H9 (cell line): ENCODE results near the gene MYDGF. TPM values are rescaled to one million over a fixed set of nuclear protein-coding genes. Genes with fewer than 3 reads are reported as not detected.

ENCODE experiments used
- DNase-seq: peaks from one replicate; pipeline ENCODE4 v3.0.0-alpha.2; 2017
- H2AFZ ChIP-seq: one replicate; pipeline ENCODE4 v1.6.1; 2013; ENCODE audit warnings: mild to moderate bottlenecking, low read length, control low read depth, moderate library complexity
- H2AK5ac ChIP-seq: 2 replicates; pipeline ENCODE4 v1.6.1; 2013; ENCODE audit warnings: low read length, control low read depth, mixed read lengths; ENCODE audit not compliant: insufficient read length
- H2BK120ac ChIP-seq: one replicate; pipeline ENCODE4 v1.6.1; 2013; ENCODE audit warnings: low read depth, mild to moderate bottlenecking, low read length, control low read depth, inconsistent platforms; ENCODE audit not compliant: poor library complexity, severe bottlenecking
- H2BK12ac ChIP-seq: 2 replicates; pipeline ENCODE4 v1.6.1; 2013; ENCODE audit warnings: low read length, control low read depth, mixed read lengths, low read depth; ENCODE audit not compliant: insufficient read length
- H2BK15ac ChIP-seq: 2 replicates; pipeline ENCODE4 v1.6.1; 2013; ENCODE audit warnings: low read depth, low read length, control low read depth
- H2BK20ac ChIP-seq: one replicate; pipeline ENCODE4 v1.6.1; 2013; ENCODE audit warnings: low read depth, mild to moderate bottlenecking, low read length, control low read depth, inconsistent platforms; ENCODE audit not compliant: poor library complexity, severe bottlenecking
- H2BK5ac ChIP-seq: 2 replicates; pipeline ENCODE4 v1.6.1; 2013; ENCODE audit warnings: low read length, control low read depth, mixed read lengths; ENCODE audit not compliant: insufficient read length
- H3K14ac ChIP-seq: 2 replicates; pipeline ENCODE4 v1.6.1; 2013; ENCODE audit warnings: low read length, control low read depth; ENCODE audit not compliant: insufficient read depth
- H3K18ac ChIP-seq: 2 replicates; pipeline ENCODE4 v1.6.1; 2013; ENCODE audit warnings: low read depth, mild to moderate bottlenecking, mixed read lengths, low read length, control low read depth; ENCODE audit not compliant: insufficient read length
- H3K23ac ChIP-seq: 2 replicates; pipeline ENCODE4 v1.6.1; 2013; ENCODE audit warnings: low read length, control low read depth, mixed read lengths, low read depth; ENCODE audit not compliant: insufficient read length
- H3K23me2 ChIP-seq: 2 replicates; pipeline ENCODE4 v1.6.1; 2013; ENCODE audit warnings: low read depth, mild to moderate bottlenecking, mixed read lengths, low read length, control low read depth; ENCODE audit not compliant: insufficient read length, poor library complexity, severe bottlenecking
- H3K27ac ChIP-seq: 2 replicates; pipeline ENCODE4 v1.5.1; 2013; ENCODE audit warnings: low read length, control low read depth, mixed read lengths, low read depth; ENCODE audit not compliant: insufficient read length
- H3K27me3 ChIP-seq: 2 replicates; pipeline ENCODE4 v1.6.1; 2013; ENCODE audit warnings: low read length, control low read depth, inconsistent platforms; ENCODE audit not compliant: insufficient read depth
- H3K4ac ChIP-seq: 2 replicates; pipeline ENCODE4 v1.6.1; 2013; ENCODE audit warnings: low read depth, mild to moderate bottlenecking, control low read depth, inconsistent platforms, low read length, moderate library complexity
- H3K4me1 ChIP-seq: 2 replicates; pipeline ENCODE4 v1.6.1; 2013; ENCODE audit warnings: low read length, control low read depth, inconsistent platforms; ENCODE audit not compliant: insufficient read depth
- H3K4me2 ChIP-seq: 2 replicates; pipeline ENCODE4 v1.6.1; 2013; ENCODE audit warnings: low read length, control low read depth, mixed read lengths; ENCODE audit not compliant: insufficient read length, insufficient read depth
- H3K56ac ChIP-seq: 2 replicates; pipeline ENCODE4 v1.6.1; 2013; ENCODE audit warnings: low read depth, mild to moderate bottlenecking, mixed read lengths, low read length, control low read depth; ENCODE audit not compliant: insufficient read length
- H3K79me1 ChIP-seq: 2 replicates; pipeline ENCODE4 v1.6.1; 2013; ENCODE audit warnings: low read depth, mild to moderate bottlenecking, moderate library complexity, low read length, control low read depth, inconsistent platforms; ENCODE audit not compliant: insufficient read depth, poor library complexity, severe bottlenecking
- H3K79me2 ChIP-seq: 2 replicates; pipeline ENCODE4 v1.6.1; 2013; ENCODE audit warnings: low read length, control low read depth, inconsistent platforms; ENCODE audit not compliant: insufficient read depth
- H3K9ac ChIP-seq: 2 replicates; pipeline ENCODE4 v1.6.1; 2013; ENCODE audit warnings: low read length, control low read depth, mixed read lengths; ENCODE audit not compliant: insufficient read length; ENCODE audit errors: extremely low read depth
- H3K9me3 ChIP-seq: one replicate; pipeline ENCODE4 v1.6.1; 2013; ENCODE audit warnings: low read depth, low read length, inconsistent platforms; ENCODE audit not compliant: control insufficient read depth
- H3T11ph ChIP-seq: one replicate; pipeline ENCODE4 v1.6.1; 2013; ENCODE audit warnings: mild to moderate bottlenecking, low read length, control low read depth, inconsistent platforms
- H4K20me1 ChIP-seq: one replicate; pipeline ENCODE4 v1.6.1; 2013; ENCODE audit not compliant: control insufficient read depth, insufficient read length, insufficient read depth
- H4K5ac ChIP-seq: 2 replicates; pipeline ENCODE4 v1.6.1; 2013; ENCODE audit warnings: low read depth, mild to moderate bottlenecking, mixed read lengths, low read length, control low read depth; ENCODE audit not compliant: insufficient read length
- H4K8ac ChIP-seq: replicated peaks from 2 replicates; pipeline ENCODE4 v1.6.1; 2013; ENCODE audit warnings: low read length, control low read depth, mixed read lengths, low read depth; ENCODE audit not compliant: insufficient read length
- H4K91ac ChIP-seq: 2 replicates; pipeline ENCODE4 v1.6.1; 2013; ENCODE audit warnings: low read depth, mild to moderate bottlenecking, moderate library complexity, mixed read lengths, low read length, control low read depth; ENCODE audit not compliant: insufficient read length
- H3K27ac Mint-ChIP-seq, 3 experiments: 2 replicates in 2 of 3; 3 replicates in 1 of 3; pipeline ENCODE4 v1.8.0; 2020 to 2021; ENCODE audit warnings: mixed read lengths in 3 of 3, mild to moderate bottlenecking in 1 of 3, moderate library complexity in 1 of 3
- H3K27me3 Mint-ChIP-seq: 2 replicates; pipeline ENCODE4 v1.8.0; 2021; ENCODE audit warnings: low read depth, mild to moderate bottlenecking, moderate library complexity, mixed read lengths
- H3K36me3 Mint-ChIP-seq, 3 experiments: 2 replicates in 2 of 3; 3 replicates in 1 of 3; pipeline ENCODE4 v1.8.0; 2020 to 2021; ENCODE audit warnings: low read depth in 3 of 3, mixed read lengths in 3 of 3; ENCODE audit not compliant: insufficient read depth in 1 of 3
- H3K4me1 Mint-ChIP-seq, 2 experiments: 2 replicates each; pipeline ENCODE4 v1.8.0; 2020; ENCODE audit warnings: mixed read lengths in 2 of 2
- H3K4me3 Mint-ChIP-seq, 2 experiments: 2 replicates in 1 of 2; 3 replicates in 1 of 2; pipeline ENCODE4 v1.8.0; 2020 to 2021; ENCODE audit warnings: mild to moderate bottlenecking in 2 of 2, mixed read lengths in 2 of 2, moderate library complexity in 1 of 2
- H3K9me3 Mint-ChIP-seq, 2 experiments: 2 replicates in 1 of 2; 3 replicates in 1 of 2; pipeline ENCODE4 v1.8.0; 2020; ENCODE audit warnings: mild to moderate bottlenecking in 2 of 2, mixed read lengths in 2 of 2, moderate library complexity in 1 of 2
- WGBS: extraction: QIAGEN DNeasy Blood & Tissue Kit; methylation state at CpG from one replicate; pipeline ENCODE4 v1.1.7; 2013; ENCODE audit warnings: missing lambda C conversion rate, low lambda C conversion rate, mixed read lengths; ENCODE audit not compliant: insufficient read length; ENCODE audit errors: extremely low coverage; 5-methylcytosine and 5-hydroxymethylcytosine counted together
- total RNA-seq: library from RNA; stranded (reverse); gene quantifications from 2 replicates; pipeline ENCODE4 v1.2.1, GENCODE V29; 2021
- TF ChIP-seq, protein P1 (sequence below): fragments of 200-600 bp; sonication (generic); conservative IDR thresholded peaks from 3 replicates; pipeline ENCODE4 v1.8.0; 2021; ENCODE audit warnings: antibody characterized with exemption, mild to moderate bottlenecking

MYDGF gene
- total RNA-seq, 1 experiment from 2014 or later: 43.4 TPM

DNA sequence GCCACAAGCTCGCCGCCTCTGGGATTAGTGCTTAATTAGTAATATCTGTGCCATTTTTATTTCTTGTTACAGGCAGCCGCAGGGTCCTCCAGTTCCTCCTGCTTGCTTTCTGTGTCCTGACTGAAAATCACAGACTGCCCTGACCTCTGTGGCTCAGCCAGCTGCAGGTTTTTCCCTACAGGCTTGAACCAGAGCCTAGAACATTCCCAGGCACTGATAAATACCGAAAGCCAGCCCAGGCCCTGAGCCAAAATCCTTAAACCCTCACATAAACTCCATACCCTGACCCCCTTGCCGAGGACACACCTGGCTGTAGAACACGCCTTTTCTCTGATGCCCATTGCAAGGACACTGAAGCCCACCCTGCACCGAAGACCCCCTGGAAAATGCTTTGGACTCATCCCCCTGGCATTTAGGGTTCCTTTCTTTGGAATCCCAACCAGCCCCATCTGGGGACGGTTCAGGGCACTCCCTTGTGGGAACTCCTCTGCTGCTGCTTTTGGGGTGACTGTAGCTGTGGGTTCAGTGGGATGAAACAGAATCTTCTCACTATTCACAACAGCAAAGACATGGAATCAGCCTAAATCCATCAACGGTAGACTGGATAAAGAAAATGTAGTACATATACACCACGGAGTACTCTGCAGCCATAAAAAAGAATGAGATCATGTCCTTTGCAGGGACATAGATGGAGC is 38.0 kb upstream of the MYDGF start:
- H3K4me1 Mint-ChIP-seq: no peaks in the 10 kb centered on the region
- peak overlapping the region in 1 of 3 experiments; percentile 69; a peak in 3 of 7 replicates for H3K27ac Mint-ChIP-seq
- H3K27me3 Mint-ChIP-seq: no peaks in the 10 kb centered on the region
- no peak overlapping the region for H3K4me2 ChIP-seq
- no peaks in the 10 kb centered on the region for H3K79me1 ChIP-seq
- H3K27me3 ChIP-seq: no peaks in the 10 kb centered on the region
- H2BK15ac ChIP-seq: no peak overlapping the region
- no peaks in the 10 kb centered on the region for H3K9me3 ChIP-seq
- H3K4me3 Mint-ChIP-seq: no peak overlapping the region
- no peak overlapping the region for H3K14ac ChIP-seq
- no peaks in the 10 kb centered on the region for H3K4me1 ChIP-seq
- no peak overlapping the region for H3K27ac ChIP-seq
- H4K8ac ChIP-seq: no peak overlapping the region
- no peak overlapping the region for H2BK20ac ChIP-seq
- H3K9ac ChIP-seq: no peak overlapping the region
- H2BK12ac ChIP-seq: no peak overlapping the region
- no peak overlapping the region for H2BK120ac ChIP-seq
- peaks cover 23 to 53% (median 44%) of the 10 kb centered on the region in 3 experiments; a peak in 6 of 7 replicates for H3K36me3 Mint-ChIP-seq
- H3K56ac ChIP-seq: no peak overlapping the region
- H3K79me2 ChIP-seq: no peaks in the 10 kb centered on the region
- no CpG with 5 or more reads among the region's 10 CpGs for WGBS
- no peak overlapping the region for H2AFZ ChIP-seq
- no peak overlapping the region for H3K23ac ChIP-seq
- H2BK5ac ChIP-seq: no peak overlapping the region
- H4K91ac ChIP-seq: no peak overlapping the region
- TF ChIP-seq, protein P1, sequence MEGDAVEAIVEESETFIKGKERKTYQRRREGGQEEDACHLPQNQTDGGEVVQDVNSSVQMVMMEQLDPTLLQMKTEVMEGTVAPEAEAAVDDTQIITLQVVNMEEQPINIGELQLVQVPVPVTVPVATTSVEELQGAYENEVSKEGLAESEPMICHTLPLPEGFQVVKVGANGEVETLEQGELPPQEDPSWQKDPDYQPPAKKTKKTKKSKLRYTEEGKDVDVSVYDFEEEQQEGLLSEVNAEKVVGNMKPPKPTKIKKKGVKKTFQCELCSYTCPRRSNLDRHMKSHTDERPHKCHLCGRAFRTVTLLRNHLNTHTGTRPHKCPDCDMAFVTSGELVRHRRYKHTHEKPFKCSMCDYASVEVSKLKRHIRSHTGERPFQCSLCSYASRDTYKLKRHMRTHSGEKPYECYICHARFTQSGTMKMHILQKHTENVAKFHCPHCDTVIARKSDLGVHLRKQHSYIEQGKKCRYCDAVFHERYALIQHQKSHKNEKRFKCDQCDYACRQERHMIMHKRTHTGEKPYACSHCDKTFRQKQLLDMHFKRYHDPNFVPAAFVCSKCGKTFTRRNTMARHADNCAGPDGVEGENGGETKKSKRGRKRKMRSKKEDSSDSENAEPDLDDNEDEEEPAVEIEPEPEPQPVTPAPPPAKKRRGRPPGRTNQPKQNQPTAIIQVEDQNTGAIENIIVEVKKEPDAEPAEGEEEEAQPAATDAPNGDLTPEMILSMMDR: no peak
- no peak overlapping the region for H3T11ph ChIP-seq
- H3K9me3 Mint-ChIP-seq: no peaks in the 10 kb centered on the region
- no peak overlapping the region for H3K4ac ChIP-seq
- no peak overlapping the region for H4K5ac ChIP-seq
- no peaks in the 10 kb centered on the region for H3K23me2 ChIP-seq
- no peak overlapping the region for H3K18ac ChIP-seq
- H2AK5ac ChIP-seq: no peak overlapping the region
- H4K20me1 ChIP-seq: no peaks in the 10 kb centered on the region
- DNase-seq: no peak
